ENCODE data around the gene AOPEP. TPM values are rescaled to one million over a fixed set of nuclear protein-coding genes. Genes with fewer than 3 reads are reported as not detected.
"Not testable (repeated sequence)": the region's sequence is repeated elsewhere in the genome, so short reads cannot be mapped to it uniquely, and the experiment has no call there.

Gene AOPEP
- total RNA-seq, 2 donors from 2014 or later, result 81.5 to 224 TPM

DNA sequence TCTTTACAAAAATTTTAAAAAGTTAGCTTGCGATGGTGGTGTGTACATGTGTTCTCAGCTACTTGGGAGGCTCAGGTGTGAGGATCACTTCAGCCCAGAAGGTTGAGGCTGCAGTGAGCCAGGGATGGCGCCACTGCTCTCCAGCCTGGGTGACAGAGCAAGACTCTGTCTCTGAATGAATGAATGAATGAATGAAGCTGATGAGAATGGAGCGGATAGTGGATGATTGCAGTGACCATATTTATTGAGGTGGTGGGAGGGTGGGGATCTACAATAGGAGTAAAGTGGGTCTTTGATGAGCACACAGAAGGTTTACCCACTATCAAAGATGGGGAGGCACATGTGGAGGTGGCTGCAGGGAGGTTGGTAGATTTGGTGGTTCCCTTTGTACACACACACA is 120.2 kb downstream of the AOPEP start:
- peaks cover 12% of the 10 kb centered on the region for H3K4me1 ChIP-seq
- peak overlapping the region in 2 of 4 donors; percentile 62 to 74 for H3K27ac ChIP-seq
- H3K4me3 ChIP-seq, result no peak overlapping the region
- no peak for ATAC-seq
- no peaks in the 10 kb centered on the region for H3K27me3 ChIP-seq
- no peak for DNase-seq
- H3K36me3 ChIP-seq (replicated peaks in 1 of 2; ENCODE audit: insufficient read depth in 1 of 2, low read depth in 2 of 2), result no peaks in the 10 kb centered on the region
- intact Hi-C loops (cut with DNase I), result no loop called here
- 97 to 100% methylated on average over 3 of the region's 3 CpGs for WGBS, 2 donors
- no peak for TF ChIP-seq POLR2A (IDR thresholded peaks at IDR 0.05)
- TF ChIP-seq, protein P1, sequence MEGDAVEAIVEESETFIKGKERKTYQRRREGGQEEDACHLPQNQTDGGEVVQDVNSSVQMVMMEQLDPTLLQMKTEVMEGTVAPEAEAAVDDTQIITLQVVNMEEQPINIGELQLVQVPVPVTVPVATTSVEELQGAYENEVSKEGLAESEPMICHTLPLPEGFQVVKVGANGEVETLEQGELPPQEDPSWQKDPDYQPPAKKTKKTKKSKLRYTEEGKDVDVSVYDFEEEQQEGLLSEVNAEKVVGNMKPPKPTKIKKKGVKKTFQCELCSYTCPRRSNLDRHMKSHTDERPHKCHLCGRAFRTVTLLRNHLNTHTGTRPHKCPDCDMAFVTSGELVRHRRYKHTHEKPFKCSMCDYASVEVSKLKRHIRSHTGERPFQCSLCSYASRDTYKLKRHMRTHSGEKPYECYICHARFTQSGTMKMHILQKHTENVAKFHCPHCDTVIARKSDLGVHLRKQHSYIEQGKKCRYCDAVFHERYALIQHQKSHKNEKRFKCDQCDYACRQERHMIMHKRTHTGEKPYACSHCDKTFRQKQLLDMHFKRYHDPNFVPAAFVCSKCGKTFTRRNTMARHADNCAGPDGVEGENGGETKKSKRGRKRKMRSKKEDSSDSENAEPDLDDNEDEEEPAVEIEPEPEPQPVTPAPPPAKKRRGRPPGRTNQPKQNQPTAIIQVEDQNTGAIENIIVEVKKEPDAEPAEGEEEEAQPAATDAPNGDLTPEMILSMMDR (IDR thresholded peaks at IDR 0.05), result no peak
- no peaks in the 10 kb centered on the region for H3K9me3 ChIP-seq

DNA sequence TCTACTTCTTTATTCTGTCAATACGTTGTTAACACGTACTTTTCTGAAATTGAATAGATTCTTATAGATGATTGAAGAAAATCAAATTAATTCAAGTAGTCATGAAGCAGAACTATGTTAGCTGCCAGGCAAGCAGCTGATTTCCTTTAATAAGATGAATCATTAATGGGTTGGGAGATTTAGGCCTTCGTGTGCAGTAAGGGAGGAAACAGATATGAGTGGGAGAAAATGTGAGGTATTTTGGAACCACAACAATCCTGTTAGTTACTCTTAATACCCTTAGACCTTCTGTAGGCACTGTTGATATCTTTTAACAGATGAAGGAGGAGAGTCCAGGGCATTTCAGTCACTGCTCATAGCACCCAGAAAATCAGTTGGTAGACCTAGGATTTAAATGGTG is 121.0 kb downstream of the AOPEP start:
- DNase-seq, result peak in 1 of 4 donors; percentile 18
- intact Hi-C loops (cut with DNase I), result no loop called here
- 37 to 48% methylated on average over 3 of the region's 3 CpGs for WGBS, 2 donors
- Histone ChIP-seq H3K4me1 (peaks cover 12% of the 10 kb centered on the region), H3K9me3 (no peaks in the 10 kb centered on the region), H3K36me3 (replicated peaks in 1 of 2; ENCODE audit: insufficient read depth in 1 of 2, low read depth in 2 of 2) (no peaks in the 10 kb centered on the region), H3K27me3 (no peaks in the 10 kb centered on the region), H3K4me3 (no peak overlapping the region), H3K27ac (peak overlapping the region; percentile 28 to 74 (median 60))
- TF ChIP-seq, protein P1 (IDR thresholded peaks at IDR 0.05), result no peak
- peak; percentile 83 for ATAC-seq

DNA sequence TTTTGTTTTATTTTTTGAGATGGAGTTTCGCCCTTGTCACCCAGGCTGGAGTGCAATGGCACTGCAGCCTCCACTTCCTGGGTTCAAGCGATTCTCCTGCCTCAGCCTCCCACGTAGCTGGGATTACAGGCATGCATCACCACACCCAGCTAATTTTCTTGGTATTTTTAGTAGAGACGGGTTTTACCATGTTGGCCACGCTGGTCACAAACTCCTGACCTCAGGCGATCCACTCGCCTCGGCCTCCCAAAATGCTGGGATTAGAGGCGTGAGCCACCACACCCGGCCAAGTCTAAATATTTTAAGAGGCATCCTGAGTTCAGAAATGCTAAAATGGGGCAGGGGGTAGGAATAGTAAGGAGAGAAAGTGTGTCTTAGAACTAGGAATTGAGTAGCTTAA is 122.3 kb downstream of the AOPEP start:
- ATAC-seq; H3K4me3 ChIP-seq; intact Hi-C loops (cut with DNase I); H3K27me3 ChIP-seq; H3K27ac ChIP-seq; H3K36me3 ChIP-seq (replicated peaks in 1 of 2; ENCODE audit: insufficient read depth in 1 of 2, low read depth in 2 of 2); H3K9me3 ChIP-seq; DNase-seq: not testable (repeated sequence)
- 94 to 96% methylated on average over 10 of the region's 10 CpGs for WGBS, 2 donors
- H3K4me1 ChIP-seq, result peaks cover 17% of the 10 kb centered on the region

DNA sequence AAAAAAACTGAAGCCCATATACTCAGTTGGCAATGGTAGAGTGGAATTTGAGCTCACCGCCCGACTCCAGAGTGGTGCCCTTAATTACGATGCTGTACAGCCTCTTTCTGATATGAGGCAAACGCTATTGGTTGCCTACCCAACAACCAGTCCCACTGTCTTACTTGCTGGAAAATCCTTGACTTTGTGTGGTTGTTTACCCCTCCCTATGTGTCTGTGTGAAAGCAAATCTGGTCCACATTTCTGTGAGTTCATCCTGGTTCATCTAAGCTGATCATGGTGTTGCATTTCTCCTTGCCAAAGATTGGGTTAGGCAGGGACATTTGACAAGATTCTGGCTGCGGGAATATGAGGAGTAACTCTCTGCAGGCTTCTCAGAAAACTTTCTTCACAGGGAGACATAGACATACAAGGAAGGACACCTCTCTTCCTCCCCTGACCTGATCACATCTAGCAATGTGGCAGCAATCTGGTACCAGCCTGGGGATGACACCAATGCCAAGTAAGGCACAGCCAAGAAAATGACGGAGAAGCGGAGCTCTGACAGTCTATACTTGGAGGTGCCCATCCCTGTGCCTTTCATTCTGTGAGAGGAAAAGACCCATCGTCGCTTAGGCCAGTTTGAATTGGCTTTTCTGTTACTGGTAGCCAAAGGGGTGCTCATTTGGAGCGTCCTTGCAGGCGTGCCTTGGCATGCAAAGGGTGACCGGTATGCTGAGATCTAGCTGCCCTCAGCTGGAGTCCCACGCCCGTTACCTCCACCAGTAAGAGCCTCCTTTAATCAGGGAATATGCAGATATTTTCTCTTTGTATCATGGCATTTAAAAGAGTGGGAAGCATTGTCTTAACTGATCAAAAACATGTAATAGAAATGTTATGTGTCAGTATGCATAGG is 124.3 kb downstream of the AOPEP start:
- Histone ChIP-seq H3K27ac (no peak overlapping the region), H3K36me3 (replicated peaks in 1 of 2; ENCODE audit: insufficient read depth in 1 of 2, low read depth in 2 of 2) (no peaks in the 10 kb centered on the region), H3K4me1 (peaks cover 24% of the 10 kb centered on the region), H3K9me3 (no peaks in the 10 kb centered on the region), H3K4me3 (no peak overlapping the region), H3K27me3 (no peaks in the 10 kb centered on the region)
- DNase-seq (no peak), ATAC-seq (no peak)
- 92 to 93% methylated on average over 14 of the region's 14 CpGs for WGBS, 2 donors
- no peak for TF ChIP-seq POLR2A (IDR thresholded peaks at IDR 0.05)
- TF ChIP-seq, protein P1 (IDR thresholded peaks at IDR 0.05), result no peak
- intact Hi-C loops (cut with DNase I), result loop anchor here (10.0 kb wide), 1 partner anchor 46 kb away; no protein-coding TSS in a partner anchor

DNA sequence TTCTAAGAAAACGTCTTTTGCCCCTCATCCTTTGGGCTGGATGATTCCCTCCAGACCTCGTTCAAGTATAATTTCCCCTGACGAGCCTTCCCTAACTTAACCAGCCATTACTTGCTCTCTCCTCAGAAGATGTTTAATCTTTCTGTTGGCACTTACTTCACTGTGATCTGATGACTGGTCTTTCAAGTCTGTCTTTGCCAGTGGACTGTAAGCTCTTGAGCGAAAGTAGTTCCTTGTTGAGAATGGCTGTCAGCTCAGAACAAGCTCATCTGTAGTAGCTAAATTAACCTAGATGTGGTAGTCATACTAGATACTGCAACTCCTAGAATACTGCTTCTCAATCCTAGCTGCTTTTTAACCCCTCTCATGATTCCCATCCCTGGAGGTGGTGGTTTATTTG is 125.0 kb downstream of the AOPEP start:
- DNase-seq (no peak), ATAC-seq (no peak)
- H3K27ac ChIP-seq, result no peak overlapping the region
- H3K4me3 ChIP-seq, result no peak overlapping the region
- no peaks in the 10 kb centered on the region for H3K27me3 ChIP-seq
- 91 to 93% methylated on average over 4 of the region's 4 CpGs for whole genome bisulfite sequencing, 2 donors
- H3K36me3 ChIP-seq (replicated peaks in 1 of 2; ENCODE audit: insufficient read depth in 1 of 2, low read depth in 2 of 2), result no peaks in the 10 kb centered on the region
- H3K9me3 ChIP-seq, result no peaks in the 10 kb centered on the region
- TF ChIP-seq, protein P1 (IDR thresholded peaks at IDR 0.05), result no peak
- TF ChIP-seq POLR2A (IDR thresholded peaks at IDR 0.05), result no peak
- intact Hi-C loops (cut with DNase I), result loop anchor here (10.0 kb wide), 1 partner anchor 47 kb away; no protein-coding TSS in a partner anchor
- peaks cover 24% of the 10 kb centered on the region for H3K4me1 ChIP-seq
